ENCODE measurements around the gene MAP10.

DNA sequence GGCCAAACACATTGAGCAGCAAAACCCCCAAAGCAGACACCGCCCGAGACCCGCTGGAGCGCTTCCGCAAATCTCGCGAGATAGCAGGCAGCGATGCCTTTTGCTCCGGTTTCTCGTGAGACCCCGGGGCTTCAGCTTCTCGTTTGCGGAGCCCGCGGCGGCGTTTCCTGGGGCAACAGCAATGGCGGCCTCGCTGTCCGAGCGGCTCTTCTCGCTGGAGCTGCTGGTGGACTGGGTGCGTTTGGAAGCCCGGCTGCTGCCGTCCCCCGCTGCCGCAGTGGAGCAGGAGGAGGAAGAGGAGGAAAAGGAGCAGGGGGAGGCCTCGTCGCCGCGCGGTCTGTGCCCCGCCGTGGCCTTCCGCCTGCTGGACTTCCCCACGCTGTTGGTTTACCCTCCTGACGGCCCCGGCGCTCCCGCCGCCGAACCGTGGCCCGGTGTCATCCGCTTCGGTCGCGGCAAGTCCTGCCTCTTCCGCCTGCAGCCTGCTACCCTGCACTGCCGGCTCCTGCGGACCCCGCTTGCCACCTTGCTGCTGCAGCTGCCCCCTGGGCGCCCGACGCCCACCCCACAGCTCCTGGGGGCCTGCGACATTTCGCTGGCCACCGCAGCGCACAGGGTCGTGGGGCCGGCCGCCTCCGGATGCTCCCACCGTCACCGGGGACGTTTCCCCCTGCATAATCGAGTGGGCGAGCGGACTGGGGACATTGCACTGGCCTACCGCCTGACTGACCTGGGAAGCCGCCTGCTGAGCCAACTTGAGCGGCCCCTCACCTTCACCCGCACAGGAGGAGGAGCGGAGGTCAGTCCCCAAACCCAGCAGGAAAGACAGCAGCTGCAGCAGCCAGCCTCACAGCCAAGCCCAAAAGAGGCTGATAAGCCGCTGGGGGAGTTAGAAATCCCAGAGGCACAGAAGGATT is at the start of gene MAP10:
- TF ChIP-seq POLR2A (IDR thresholded peaks at IDR 0.05; ENCODE audit: low read length) (peak; percentile 34), GATA1 (IDR thresholded peaks at IDR 0.05; ENCODE audit: low read depth, low read length) (no peak)
